Naive thymus-derived CD4-positive, alpha-beta T cell (primary cell): ENCODE results near the gene DRC7. TPM values are rescaled to one million over a fixed set of nuclear protein-coding genes. Genes with fewer than 3 reads are reported as not detected.

ENCODE experiments used
- ATAC-seq: fragments of 150-1000 bp; cut with Tn5 transposase; 2 replicates; pipeline ENCODE4 v1.10.0; 2021; ENCODE audit warnings: mild to moderate bottlenecking, moderate library complexity
- CTCF ChIA-PET: fragments of 350-600 bp; sonication (Branson Sonifier 250); formaldehyde crosslinking; loops from one replicate; lab custom pipeline; 2021; ENCODE audit warnings: antibody characterized with exemption; lab: Charles Lee
- POLR2A ChIA-PET: fragments of 350-600 bp; sonication (Branson Sonifier 250); formaldehyde crosslinking; loops from one replicate; lab custom pipeline; 2021; ENCODE audit warnings: antibody characterized with exemption, inconsistent platforms; lab: Charles Lee
- DNase-seq, 9 donors: peaks; one replicate each; pipeline versions ENCODE4 v3.0.0 to v3.0.0-alpha.2; 2020 to 2022; ENCODE audit warnings: mixed read lengths in 1 of 9
- H3K27ac ChIP-seq: one replicate; pipeline ENCODE4 v1.7.0; 2013; ENCODE audit warnings: mild to moderate bottlenecking, low read depth, low read length, moderate library complexity
- H3K27me3 ChIP-seq, 2 donors: one replicate each; pipeline ENCODE4 v1.7.0; 2013; ENCODE audit warnings: low read length in 2 of 2, mild to moderate bottlenecking in 2 of 2, moderate library complexity in 2 of 2; ENCODE audit not compliant: control insufficient read depth in 2 of 2, insufficient read depth in 2 of 2
- H3K36me3 ChIP-seq, 3 experiments: 1 replicate in 2 of 3; 2 replicates in 1 of 3; pipeline ENCODE4 v1.7.0; 2013; ENCODE audit warnings: low read length in 3 of 3, mild to moderate bottlenecking in 3 of 3, moderate library complexity in 1 of 3; ENCODE audit not compliant: insufficient read depth in 3 of 3, control insufficient read depth in 2 of 3
- H3K4me1 ChIP-seq, 2 donors: one replicate each; pipeline ENCODE4 v1.7.0; 2013; ENCODE audit warnings: low read length in 2 of 2, mild to moderate bottlenecking in 2 of 2, moderate library complexity in 1 of 2; ENCODE audit not compliant: control insufficient read depth in 2 of 2, insufficient read depth in 2 of 2
- H3K4me3 ChIP-seq: 2 replicates; pipeline ENCODE4 v1.7.0; 2013; ENCODE audit warnings: mild to moderate bottlenecking, low read length
- H3K9me3 ChIP-seq, 3 experiments: 1 replicate in 2 of 3; 2 replicates in 1 of 3; pipeline ENCODE4 v1.7.0; 2013; ENCODE audit warnings: low read length in 3 of 3; ENCODE audit not compliant: control insufficient read depth in 2 of 3
- H3K27ac Mint-ChIP-seq, 9 donors: one replicate each; pipeline ENCODE4 v1.8.0; 2020 to 2022; ENCODE audit warnings: mixed read lengths in 9 of 9, mild to moderate bottlenecking in 8 of 9, moderate library complexity in 5 of 9, inconsistent platforms in 2 of 9
- H3K27me3 Mint-ChIP-seq, 5 donors: one replicate each; pipeline ENCODE4 v1.8.0; 2021 to 2022; ENCODE audit warnings: mixed read lengths in 5 of 5, mild to moderate bottlenecking in 1 of 5
- H3K36me3 Mint-ChIP-seq, 5 donors: one replicate each; pipeline ENCODE4 v1.8.0; 2020 to 2022; ENCODE audit warnings: mixed read lengths in 5 of 5, mild to moderate bottlenecking in 3 of 5, inconsistent platforms in 1 of 5
- H3K4me1 Mint-ChIP-seq, 7 donors: one replicate each; pipeline ENCODE4 v1.8.0; 2020 to 2022; ENCODE audit warnings: mixed read lengths in 7 of 7, mild to moderate bottlenecking in 3 of 7, inconsistent platforms in 1 of 7
- H3K4me3 Mint-ChIP-seq, 10 donors: one replicate each; pipeline ENCODE4 v1.8.0; 2020 to 2022; ENCODE audit warnings: mild to moderate bottlenecking in 10 of 10, mixed read lengths in 10 of 10, moderate library complexity in 6 of 10, inconsistent platforms in 2 of 10
- H3K9me3 Mint-ChIP-seq, 11 donors: one replicate each; pipeline ENCODE4 v1.8.0; 2020 to 2022; ENCODE audit warnings: mixed read lengths in 11 of 11, mild to moderate bottlenecking in 4 of 11, inconsistent platforms in 1 of 11, moderate library complexity in 1 of 11
- intact Hi-C, 2 donors: fragments of 100-400 bp; cut with micrococcal nuclease; formaldehyde crosslinking; loops; one replicate each; pipeline ENCODE4 v1.15.1; 2023
- polyA plus RNA-seq, 2 donors: library from polyadenylated mRNA; unstranded; fragments of 300-500 nt; fragmentation: Illumina TruSeq; gene quantifications; one replicate each; pipeline ENCODE4 v1.2.3, GENCODE V29; 2021
- total RNA-seq, 6 experiments: library from RNA in 5 of 6; stranded (reverse) in 5 of 6; gene quantifications; 1 replicate in 5 of 6; 2 replicates in 1 of 6; pipeline ENCODE4 v1.2.3 and lab custom pipeline; 2021 to 2026

DRC7 gene, protein sequence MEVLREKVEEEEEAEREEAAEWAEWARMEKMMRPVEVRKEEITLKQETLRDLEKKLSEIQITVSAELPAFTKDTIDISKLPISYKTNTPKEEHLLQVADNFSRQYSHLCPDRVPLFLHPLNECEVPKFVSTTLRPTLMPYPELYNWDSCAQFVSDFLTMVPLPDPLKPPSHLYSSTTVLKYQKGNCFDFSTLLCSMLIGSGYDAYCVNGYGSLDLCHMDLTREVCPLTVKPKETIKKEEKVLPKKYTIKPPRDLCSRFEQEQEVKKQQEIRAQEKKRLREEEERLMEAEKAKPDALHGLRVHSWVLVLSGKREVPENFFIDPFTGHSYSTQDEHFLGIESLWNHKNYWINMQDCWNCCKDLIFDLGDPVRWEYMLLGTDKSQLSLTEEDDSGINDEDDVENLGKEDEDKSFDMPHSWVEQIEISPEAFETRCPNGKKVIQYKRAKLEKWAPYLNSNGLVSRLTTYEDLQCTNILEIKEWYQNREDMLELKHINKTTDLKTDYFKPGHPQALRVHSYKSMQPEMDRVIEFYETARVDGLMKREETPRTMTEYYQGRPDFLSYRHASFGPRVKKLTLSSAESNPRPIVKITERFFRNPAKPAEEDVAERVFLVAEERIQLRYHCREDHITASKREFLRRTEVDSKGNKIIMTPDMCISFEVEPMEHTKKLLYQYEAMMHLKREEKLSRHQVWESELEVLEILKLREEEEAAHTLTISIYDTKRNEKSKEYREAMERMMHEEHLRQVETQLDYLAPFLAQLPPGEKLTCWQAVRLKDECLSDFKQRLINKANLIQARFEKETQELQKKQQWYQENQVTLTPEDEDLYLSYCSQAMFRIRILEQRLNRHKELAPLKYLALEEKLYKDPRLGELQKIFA
- not detected for total RNA-seq
- polyA plus RNA-seq, result not detected
- not detected for total RNA-seq (lab: John Stamatoyannopoulos, UW)

DNA sequence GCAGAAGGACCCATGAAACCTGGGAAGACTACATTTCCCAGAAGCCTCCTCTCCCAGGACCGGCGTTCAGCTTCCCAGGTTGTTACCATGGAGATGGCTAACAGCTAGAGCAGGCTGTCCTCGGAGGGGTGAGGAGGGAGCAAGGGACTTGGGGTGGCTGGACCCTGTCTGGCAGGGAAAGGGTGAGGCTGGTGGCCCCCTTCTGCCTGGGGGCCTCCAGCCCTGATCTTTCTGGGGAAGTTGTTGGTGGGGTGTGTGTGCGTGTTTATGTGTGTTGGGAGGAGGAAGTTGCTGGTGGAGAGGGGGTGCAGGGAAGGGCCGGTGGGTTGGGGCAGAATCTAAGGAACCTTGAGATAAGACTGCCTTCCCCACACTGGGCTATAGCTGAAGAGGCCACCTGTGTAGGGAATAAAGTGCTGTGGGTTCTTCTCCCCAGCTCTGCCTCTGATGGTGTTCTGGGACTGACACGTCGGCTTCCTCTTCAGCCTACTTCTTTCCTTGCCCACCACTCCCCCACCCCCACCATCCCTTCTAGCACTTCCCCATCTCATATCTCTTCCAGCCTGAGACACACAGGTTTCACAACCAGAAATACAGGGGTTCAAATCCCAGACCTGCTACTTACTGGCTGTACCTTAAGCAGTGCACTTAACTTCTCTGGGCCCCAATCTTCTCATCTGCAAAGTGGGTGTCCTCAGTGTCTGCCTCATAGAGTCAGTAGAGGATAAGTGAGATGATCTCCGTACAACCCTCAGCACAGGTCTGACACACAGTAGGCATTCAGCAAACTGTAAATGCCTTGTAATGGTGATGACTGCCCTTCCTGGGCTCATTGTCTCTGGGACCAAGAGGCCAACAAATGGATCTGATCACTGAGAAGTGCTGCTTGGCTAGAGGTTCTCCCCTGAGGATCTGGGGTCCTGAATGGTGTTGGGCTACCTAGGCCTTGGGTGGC, at the start of gene DRC7:
Gene DRC7, plus strand, starts transcription at position 82 of the 955 bp plus-strand sequence. CDS start 3,144 bp downstream, outside the sequence.
- peaks cover 3 to 19% (median 10%) of the 10 kb centered on the region in 7 donors for H3K4me1 Mint-ChIP-seq
- H3K9me3 Mint-ChIP-seq, result no peaks in the 10 kb centered on the region
- ChIA-PET POLR2A (no interaction called here), CTCF (no interaction called here)
- peaks cover 5% of the 10 kb centered on the region in 2 donors for H3K4me1 ChIP-seq
- H3K27me3 ChIP-seq, result no peaks in the 10 kb centered on the region
- peak in 2 of 9 donors; percentile 7 to 8 for DNase-seq
- peaks cover 0 to 9% (median 0%) of the 10 kb centered on the region in 5 donors for H3K27me3 Mint-ChIP-seq
- no peak within 1 kb of the TSS for H3K27ac ChIP-seq
- H3K36me3 Mint-ChIP-seq, result no peaks in the 10 kb centered on the region
- no peaks in the 10 kb centered on the region for H3K9me3 ChIP-seq
- H3K4me3 ChIP-seq, result no peak within 1 kb of the TSS
- H3K36me3 ChIP-seq, result no peaks in the 10 kb centered on the region
- peak; percentile 60 for ATAC-seq
- intact Hi-C loops, result loop anchor here in 1 of 2 donors (5.0 kb wide), 1 partner anchor 42 kb away; the partner anchor contains the start of gene KATNB1
- peak within 1 kb of the TSS in 5 of 10 donors; percentile 4 to 75 (median 25) for H3K4me3 Mint-ChIP-seq
- H3K27ac Mint-ChIP-seq, result peak within 1 kb of the TSS in 5 of 9 donors; percentile 48 to 87 (median 65)

DNA sequence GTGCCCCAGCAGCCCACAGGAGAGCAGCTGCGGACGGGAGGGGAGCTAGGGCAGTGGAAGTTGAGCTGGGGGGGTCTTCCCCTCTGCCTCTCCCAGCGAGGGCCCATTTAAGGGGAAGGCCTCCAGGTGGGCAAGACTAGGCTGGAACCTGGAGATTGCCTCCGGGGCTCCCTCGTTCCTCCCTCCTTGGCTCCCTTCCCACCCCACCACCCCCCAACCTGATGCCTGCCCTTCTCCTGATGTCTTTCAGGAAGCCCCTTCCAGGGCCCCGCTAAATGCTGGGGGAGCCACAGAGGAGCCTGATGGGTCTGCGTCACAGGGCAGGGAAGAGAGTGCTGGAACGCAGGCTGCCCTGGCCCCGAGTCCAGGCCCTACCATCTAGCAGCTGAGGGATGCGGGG, 49.4 kb upstream of the DRC7 start:
- Histone ChIP-seq H3K27ac (no peak overlapping the region), H3K36me3 (no peaks in the 10 kb centered on the region), H3K9me3 (no peaks in the 10 kb centered on the region), H3K4me1 (peaks cover 0 to 20% of the 10 kb centered on the region in 2 donors), H3K27me3 (no peaks in the 10 kb centered on the region), H3K4me3 (no peak overlapping the region)
- ChIA-PET POLR2A (interaction anchor here (0.6 kb wide), 1 partner anchor 65 kb away, joined by 4 read pairs; no protein-coding TSS in a partner anchor), CTCF (interaction anchor here (1.1 to 2.1 kb wide), 2 partner anchors 63 to 69 kb away, joined by 4 to 8 read pairs; no protein-coding TSS in a partner anchor)
- intact Hi-C loops, result no loop called here
- no peak overlapping the region for H3K4me3 Mint-ChIP-seq
- no peak overlapping the region for H3K27ac Mint-ChIP-seq
- no peak for DNase-seq
- peaks cover 0 to 4% (median 0%) of the 10 kb centered on the region in 5 donors for H3K27me3 Mint-ChIP-seq
- H3K4me1 Mint-ChIP-seq, result peaks cover 0 to 24% (median 6%) of the 10 kb centered on the region in 7 donors
- ATAC-seq, result no peak
- no peaks in the 10 kb centered on the region for H3K36me3 Mint-ChIP-seq
- no peaks in the 10 kb centered on the region for H3K9me3 Mint-ChIP-seq

DNA sequence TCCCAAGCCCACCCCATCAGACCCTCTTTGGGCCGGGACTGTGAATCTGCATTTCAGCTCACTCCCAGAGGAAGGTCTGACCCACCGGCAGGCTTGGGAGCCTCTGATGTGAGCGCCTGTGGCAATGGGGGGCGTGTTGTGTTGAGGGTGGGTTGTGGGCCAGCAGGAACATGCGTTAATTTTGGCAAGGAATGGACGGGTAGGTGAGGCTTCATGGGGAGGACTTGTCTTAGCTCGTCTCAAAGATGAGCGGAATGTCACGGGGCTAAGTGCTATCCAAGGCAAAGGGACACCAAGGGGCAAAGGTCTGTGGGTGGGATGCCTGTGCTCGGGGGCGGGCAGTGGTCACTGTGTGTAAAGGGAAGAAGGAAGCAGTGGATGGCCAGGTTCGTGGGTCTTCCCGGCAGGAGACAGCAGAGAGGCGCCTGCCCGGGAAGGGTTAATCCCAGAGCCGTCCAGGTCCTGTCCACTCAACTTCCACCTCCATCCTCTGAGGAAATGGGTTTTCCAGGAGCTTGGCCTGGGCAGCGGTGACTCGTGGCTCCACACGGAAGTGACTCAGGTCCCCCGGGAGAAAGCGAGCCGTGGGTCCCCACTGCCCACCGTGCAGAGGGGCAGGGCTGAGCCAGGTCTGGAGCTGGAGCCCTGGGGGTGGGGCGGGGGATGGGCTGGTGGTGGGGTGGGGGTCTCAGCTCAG, 48.8 kb upstream of the DRC7 start:
- H3K4me3 ChIP-seq, result no peak overlapping the region
- Mint-ChIP-seq H3K4me3 (no peak overlapping the region), H3K27ac (no peak overlapping the region), H3K9me3 (no peaks in the 10 kb centered on the region), H3K4me1 (peaks cover 0 to 24% (median 6%) of the 10 kb centered on the region in 7 donors), H3K36me3 (no peaks in the 10 kb centered on the region), H3K27me3 (peaks cover 0 to 2% (median 0%) of the 10 kb centered on the region in 5 donors)
- H3K36me3 ChIP-seq, result no peaks in the 10 kb centered on the region
- DNase-seq, result no peak
- no peaks in the 10 kb centered on the region for H3K27me3 ChIP-seq
- H3K9me3 ChIP-seq, result no peaks in the 10 kb centered on the region
- intact Hi-C loops, result no loop called here
- peaks cover 0 to 20% of the 10 kb centered on the region in 2 donors for H3K4me1 ChIP-seq
- ChIA-PET POLR2A (no interaction called here), CTCF (interaction anchor here (1.1 to 5.2 kb wide), 5 partner anchors 9 to 70 kb away, joined by 3 to 53 read pairs (median 4); no protein-coding TSS in a partner anchor)
- H3K27ac ChIP-seq, result no peak overlapping the region
- no peak for ATAC-seq

GRCh38 chr16:57646388-57647039, 48.1 kb upstream of the DRC7 start:
- Histone ChIP-seq H3K4me1 (peaks cover 0 to 22% of the 10 kb centered on the region in 2 donors), H3K9me3 (no peaks in the 10 kb centered on the region), H3K4me3 (no peak overlapping the region), H3K27ac (no peak overlapping the region), H3K27me3 (no peaks in the 10 kb centered on the region), H3K36me3 (no peaks in the 10 kb centered on the region)
- Mint-ChIP-seq H3K36me3 (no peaks in the 10 kb centered on the region), H3K27me3 (peaks cover 0 to 2% (median 0%) of the 10 kb centered on the region in 5 donors), H3K27ac (no peak overlapping the region), H3K4me1 (peaks cover 1 to 28% (median 7%) of the 10 kb centered on the region in 7 donors), H3K9me3 (peaks cover 0 to 1% (median 0%) of the 10 kb centered on the region in 11 donors), H3K4me3 (peak overlapping the region in 1 of 10 donors; percentile 51)
- intact Hi-C loops, result no loop called here
- ChIA-PET CTCF (interaction anchor here (1.0 to 5.2 kb wide), 7 partner anchors 9 to 71 kb away, joined by 3 to 53 read pairs (median 4); no protein-coding TSS in a partner anchor), POLR2A (no interaction called here)
- DNase-seq (no peak), ATAC-seq (peak; percentile 64)

- Mint-ChIP-seq H3K4me1 (peaks cover 6 to 36% (median 15%) of the 10 kb centered on the region in 7 donors), H3K9me3 (peaks cover 0 to 1% (median 0%) of the 10 kb centered on the region in 11 donors), H3K27ac (peak overlapping the region in 4 of 9 donors; percentile 17 to 83 (median 44)), H3K27me3 (no peaks in the 10 kb centered on the region), H3K36me3 (no peaks in the 10 kb centered on the region), H3K4me3 (peak overlapping the region in 1 of 10 donors; percentile 70)
- CTCF ChIA-PET, result interaction anchor here (1.0 to 5.2 kb wide), 8 partner anchors 10 to 72 kb away, joined by 3 to 53 read pairs (median 4); no protein-coding TSS in a partner anchor
- ATAC-seq (no peak), DNase-seq (no peak)
- Histone ChIP-seq H3K27me3 (no peaks in the 10 kb centered on the region), H3K36me3 (no peaks in the 10 kb centered on the region), H3K9me3 (no peaks in the 10 kb centered on the region), H3K4me3 (no peak overlapping the region), H3K4me1 (peaks cover 0 to 27% of the 10 kb centered on the region in 2 donors), H3K27ac (no peak overlapping the region)
- intact Hi-C loops, result no loop called here
- POLR2A ChIA-PET, result interaction anchor here (0.6 kb wide), 1 partner anchor 31 kb away, joined by 3 read pairs; no protein-coding TSS in a partner anchor
These were observed 47.3 kb upstream of the DRC7 start for GRCh38 chr16:57647136-57647875.
